ENCODE measurements around the gene WDR43. TPM values are rescaled to one million over a fixed set of nuclear protein-coding genes. Genes with fewer than 3 reads are reported as not detected.

Gene WDR43
- total and polyA plus RNA-seq, 2 experiments from 2014 or later = 101 to 140 TPM

DNA sequence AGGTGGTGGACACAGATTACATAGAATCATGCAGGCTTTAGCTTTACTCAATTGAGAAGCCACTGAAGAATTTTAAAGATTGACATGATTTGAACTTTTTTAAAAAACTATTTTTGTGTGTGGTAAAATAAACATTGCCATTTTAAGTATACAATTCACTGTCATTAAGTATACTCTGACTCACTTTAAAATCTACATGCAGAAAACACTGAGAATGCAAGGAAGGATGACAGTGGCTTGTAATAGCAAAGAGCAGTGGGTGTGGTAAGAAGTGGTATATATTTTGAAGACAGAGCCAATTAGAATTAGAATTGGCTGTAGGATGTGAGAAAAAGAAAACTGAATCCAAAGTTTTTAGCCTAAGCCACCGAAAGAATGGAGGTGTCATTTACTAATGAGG, 39.3 kb upstream of the WDR43 start:
- Histone ChIP-seq H4K20me1 (replicated peaks; ENCODE audit: insufficient read depth) (peaks cover 6% of the 10 kb centered on the region; the same call in 1 of the 2 replicates), H3K4me3 (no peak overlapping the region), H3K4me1 (ENCODE audit: insufficient read depth) (no peaks in the 10 kb centered on the region), H3K4me2 (no peak overlapping the region), H3K9me2 (ENCODE audit: insufficient read depth) (no peaks in the 10 kb centered on the region), H3K27ac (ENCODE audit: low read depth) (no peak overlapping the region), H3K27me3 (ENCODE audit: insufficient read depth) (no peaks in the 10 kb centered on the region), H3K79me2 (replicated peaks; ENCODE audit: insufficient read depth) (no peaks in the 10 kb centered on the region), H2AFZ (no peak overlapping the region), H3F3A (replicated peaks; ENCODE audit: low read depth) (no peaks in the 10 kb centered on the region), H3K36me3 (ENCODE audit: insufficient read depth) (peaks cover 12% of the 10 kb centered on the region; the same call in 1 of the 2 replicates)
- Mint-ChIP-seq H3K27me3 (ENCODE audit: insufficient read depth, low read depth, poor library complexity) (no peaks in the 10 kb centered on the region), H3K27ac (no peak overlapping the region), H3K36me3 (ENCODE audit: low read depth) (peaks cover 18% of the 10 kb centered on the region), H3K9me3 (no peaks in the 10 kb centered on the region), H3K4me1 (no peaks in the 10 kb centered on the region), H3K4me3 (no peak overlapping the region)
- DNase-seq (ENCODE audit: low spot score) (no peak), ATAC-seq (no peak)
- TF ChIP-seq ZNF331 (CRISPR knock-in tag; IDR thresholded peaks at IDR 0.05; ENCODE audit: low read depth) = no peak
- no peak for TF ChIP-seq POLR2AphosphoS5 (IDR thresholded peaks at IDR 0.05; ENCODE audit: low read depth)
- TF ChIP-seq EZH2phosphoT487 (IDR thresholded peaks at IDR 0.05; ENCODE audit: unreplicated experiment) = no peak
- no peak for TF ChIP-seq NANOG (IDR thresholded peaks at IDR 0.05; ENCODE audit: borderline replicate concordance)
- TF ChIP-seq JUNB (IDR thresholded peaks at IDR 0.05; ENCODE audit: unreplicated experiment) = no peak
- TF ChIP-seq STAT1 (IDR thresholded peaks at IDR 0.05; ENCODE audit: unreplicated experiment) = no peak
- TF ChIP-seq ZNF462 (CRISPR knock-in tag; IDR thresholded peaks at IDR 0.05) = no peak
- no peak for TF ChIP-seq CREB1 (CRISPR knock-in tag; IDR thresholded peaks at IDR 0.05; ENCODE audit: low read depth)

Data from GM23338 (cell line).